GM12864 (cell line): Measurements from ENCODE around the gene PRR20G.

Experiments
- DNase-seq: peaks from one replicate; pipeline ENCODE4 v3.0.0-alpha.2; 2011; ENCODE audit warnings: low read depth
- H3K4me3 ChIP-seq: 2 replicates; pipeline ENCODE4 v1.5.1; 2011; ENCODE audit warnings: mild to moderate bottlenecking, low read depth, low read length, control low read depth
- TF ChIP-seq, protein P1 (sequence below): IDR thresholded peaks from 2 replicates; pipeline ENCODE4 v1.5.1; 2011; ENCODE audit warnings: low read depth, mild to moderate bottlenecking, moderate library complexity, low read length, control low read depth, inconsistent platforms; ENCODE audit errors: missing control alignments

PRR20G gene

DNA sequence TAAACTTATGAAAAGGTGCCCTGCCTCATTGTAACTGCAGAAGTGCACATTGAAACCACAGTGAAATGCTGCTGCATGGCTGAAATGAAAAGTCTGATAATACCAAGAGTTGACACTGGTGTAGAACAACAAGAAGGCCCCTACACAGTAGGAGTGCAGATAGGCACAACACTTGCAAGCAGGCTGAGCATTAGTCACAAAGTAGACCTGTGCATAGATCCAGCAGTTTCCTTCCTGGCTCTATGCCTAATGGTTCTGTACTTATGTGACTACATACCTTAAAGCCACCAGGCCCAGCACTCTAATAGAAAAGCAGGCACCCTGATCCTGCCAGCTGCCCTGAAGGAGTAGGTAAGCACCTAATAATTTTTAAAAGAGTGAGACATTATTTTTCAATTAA lies 53.1 kb downstream of the PRR20G start:
- no peak for DNase-seq
- no peak overlapping the region for H3K4me3 ChIP-seq
- TF ChIP-seq, protein P1, sequence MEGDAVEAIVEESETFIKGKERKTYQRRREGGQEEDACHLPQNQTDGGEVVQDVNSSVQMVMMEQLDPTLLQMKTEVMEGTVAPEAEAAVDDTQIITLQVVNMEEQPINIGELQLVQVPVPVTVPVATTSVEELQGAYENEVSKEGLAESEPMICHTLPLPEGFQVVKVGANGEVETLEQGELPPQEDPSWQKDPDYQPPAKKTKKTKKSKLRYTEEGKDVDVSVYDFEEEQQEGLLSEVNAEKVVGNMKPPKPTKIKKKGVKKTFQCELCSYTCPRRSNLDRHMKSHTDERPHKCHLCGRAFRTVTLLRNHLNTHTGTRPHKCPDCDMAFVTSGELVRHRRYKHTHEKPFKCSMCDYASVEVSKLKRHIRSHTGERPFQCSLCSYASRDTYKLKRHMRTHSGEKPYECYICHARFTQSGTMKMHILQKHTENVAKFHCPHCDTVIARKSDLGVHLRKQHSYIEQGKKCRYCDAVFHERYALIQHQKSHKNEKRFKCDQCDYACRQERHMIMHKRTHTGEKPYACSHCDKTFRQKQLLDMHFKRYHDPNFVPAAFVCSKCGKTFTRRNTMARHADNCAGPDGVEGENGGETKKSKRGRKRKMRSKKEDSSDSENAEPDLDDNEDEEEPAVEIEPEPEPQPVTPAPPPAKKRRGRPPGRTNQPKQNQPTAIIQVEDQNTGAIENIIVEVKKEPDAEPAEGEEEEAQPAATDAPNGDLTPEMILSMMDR, result no peak
